ENCODE measurements around the gene OR4D5.

Gene OR4D5
- 0 reads per million in 3 experiments for total RNA-seq

- no peak for DNase-seq
These were observed at the start of gene OR4D5 for GRCh38 chr11:123939317-123939716. OR4D5 (plus strand) TSS chr11:123939617; CDS start chr11:123939617, 0 bp downstream.

- DNase-seq, result no peak
These were observed 47.4 kb upstream of the OR4D5 start for GRCh38 chr11:123892031-123892430.

- no peak for DNase-seq
These were observed 39.6 kb upstream of the OR4D5 start for GRCh38 chr11:123899792-123900191.

- DNase-seq, result no peak
These were observed 37.5 kb upstream of the OR4D5 start, which contains the start of gene OR8D4 for GRCh38 chr11:123901867-123902266. OR8D4 (plus strand) TSS chr11:123902167; CDS start chr11:123906432, 4,265 bp downstream.

DNA sequence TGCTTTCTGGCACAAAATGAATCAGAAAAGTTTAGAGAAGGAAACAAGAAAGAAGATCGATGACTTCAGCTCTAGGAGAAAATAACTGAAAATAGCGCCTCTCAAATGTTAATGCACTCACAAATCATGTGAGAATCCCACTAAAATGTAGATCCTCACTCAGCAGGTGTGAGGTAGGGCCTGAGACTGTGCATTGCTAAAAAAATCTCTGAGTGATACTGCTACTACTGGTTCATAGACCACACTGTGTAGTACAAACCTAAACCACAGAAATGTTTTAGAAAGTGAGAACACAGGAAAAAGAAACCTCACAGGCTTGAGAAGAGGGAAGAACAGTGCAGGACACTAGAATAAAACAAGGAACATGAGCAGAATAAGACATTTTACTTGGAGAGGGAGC, 35.5 kb upstream of the OR4D5 start:
- no peak for DNase-seq

- DNase-seq, result no peak
These were observed 34.5 kb upstream of the OR4D5 start for GRCh38 chr11:123904932-123905331.

DNA sequence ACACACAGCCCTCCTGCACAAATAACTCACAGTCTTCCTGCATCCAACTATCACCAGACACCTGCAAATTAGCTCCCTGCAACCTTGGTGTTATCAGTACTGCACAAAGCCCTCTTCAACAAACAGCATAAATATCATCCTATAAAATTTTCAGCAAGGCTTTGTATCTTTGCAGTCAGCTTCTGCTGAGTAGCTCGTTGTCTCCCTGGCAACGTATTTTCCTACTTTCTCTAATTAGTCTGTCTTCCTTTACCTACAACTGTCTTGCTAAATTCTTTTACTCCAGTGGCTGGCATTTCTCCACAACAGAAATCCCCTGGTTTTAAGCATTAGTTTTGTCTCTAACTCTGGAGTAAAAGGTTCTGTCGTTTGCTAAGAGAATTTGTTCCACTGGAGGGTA, 33.6 kb upstream of the OR4D5 start:
- no peak for DNase-seq

- no peak for DNase-seq
These were observed 18.5 kb upstream of the OR4D5 start for GRCh38 chr11:123920943-123921342.

- DNase-seq, result no peak
These were observed 15.4 kb upstream of the OR4D5 start for GRCh38 chr11:123924027-123924426.

DNA sequence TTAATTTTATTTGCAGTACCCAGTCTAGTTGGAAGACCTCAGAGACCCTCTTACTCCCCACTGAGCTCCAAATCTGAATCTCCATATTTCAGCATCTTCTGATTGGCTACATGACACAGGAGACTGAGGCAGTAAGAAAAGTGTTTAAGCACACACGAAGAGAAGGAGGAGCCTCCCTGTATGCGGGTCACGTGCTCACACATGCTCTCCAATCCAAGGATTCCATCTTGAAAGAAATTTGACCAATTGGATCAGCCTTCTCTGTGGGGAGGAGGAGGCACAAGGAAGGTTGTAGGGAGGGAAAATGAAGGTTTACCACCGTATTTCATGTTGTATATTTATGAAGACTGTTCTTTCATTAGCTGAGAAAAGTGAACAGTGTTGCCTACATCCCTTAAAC, 3.0 kb downstream of the OR4D5 start:
- DNase-seq, result no peak

DNA sequence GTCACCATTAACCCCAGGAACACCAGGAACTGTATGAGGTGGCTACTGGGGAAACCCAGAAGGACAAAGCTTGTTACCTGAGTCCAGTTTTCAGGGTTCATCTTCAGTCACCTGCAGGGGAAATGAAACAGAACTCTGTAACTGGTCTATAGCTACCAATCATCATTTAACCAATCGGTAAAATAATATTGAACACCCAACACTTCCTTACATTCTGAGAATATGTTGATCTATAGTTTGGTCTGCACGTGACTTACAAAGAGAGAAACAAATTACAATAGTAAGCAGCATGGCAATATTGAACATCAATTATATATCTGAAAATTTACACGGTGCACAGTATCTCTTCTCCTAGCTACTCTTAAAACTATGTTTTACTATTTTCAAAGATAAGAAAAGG, 4.3 kb downstream of the OR4D5 start, which contains the start of gene OR6T1:
Gene OR6T1, minus strand, starts transcription at position 101 of the 400 bp plus-strand sequence. Its CDS starts 0 bp downstream, at position 101.
- no peak for DNase-seq

DNA sequence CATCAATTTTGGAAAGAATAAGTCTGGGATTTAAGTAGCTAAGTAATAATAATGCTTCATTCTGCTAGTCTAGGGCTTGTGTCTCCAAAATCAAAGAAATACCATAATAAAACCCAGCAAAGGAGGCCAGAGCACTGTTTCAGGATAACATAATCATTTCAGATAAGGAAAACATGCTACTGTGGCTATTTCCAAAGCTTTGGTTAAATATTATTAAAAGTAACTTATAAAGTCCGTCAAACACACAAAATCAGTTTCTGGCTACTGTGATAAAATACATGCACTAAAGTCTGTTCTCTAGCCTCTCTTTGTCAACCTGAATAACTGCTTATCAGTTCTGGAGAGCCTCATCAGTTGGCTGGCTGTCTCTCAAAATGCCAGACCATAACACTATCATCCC, 5.7 kb downstream of the OR4D5 start:
- no peak for DNase-seq

GRCh38 chr11:123956752-123957151, 17.3 kb downstream of the OR4D5 start:
- DNase-seq, result no peak

DNA sequence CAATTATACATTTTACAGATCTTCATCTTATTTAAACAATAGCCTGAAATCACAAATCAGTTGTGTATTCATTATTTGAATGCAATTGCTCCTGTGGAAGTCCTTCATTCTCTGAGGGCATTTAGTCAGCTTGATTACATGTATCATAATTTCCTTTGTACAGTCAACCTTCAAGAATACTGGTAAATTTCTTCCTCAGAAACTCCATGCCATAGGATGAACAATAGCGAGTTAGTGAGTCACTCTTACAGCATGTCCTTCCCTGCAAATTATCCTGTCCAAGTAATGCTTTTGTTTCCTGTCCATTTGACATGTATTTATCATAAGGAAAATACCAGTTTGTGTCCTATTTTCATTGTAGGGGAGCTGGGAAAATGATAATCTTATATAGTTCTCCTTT, 34.4 kb downstream of the OR4D5 start:
- DNase-seq, result no peak

DNA sequence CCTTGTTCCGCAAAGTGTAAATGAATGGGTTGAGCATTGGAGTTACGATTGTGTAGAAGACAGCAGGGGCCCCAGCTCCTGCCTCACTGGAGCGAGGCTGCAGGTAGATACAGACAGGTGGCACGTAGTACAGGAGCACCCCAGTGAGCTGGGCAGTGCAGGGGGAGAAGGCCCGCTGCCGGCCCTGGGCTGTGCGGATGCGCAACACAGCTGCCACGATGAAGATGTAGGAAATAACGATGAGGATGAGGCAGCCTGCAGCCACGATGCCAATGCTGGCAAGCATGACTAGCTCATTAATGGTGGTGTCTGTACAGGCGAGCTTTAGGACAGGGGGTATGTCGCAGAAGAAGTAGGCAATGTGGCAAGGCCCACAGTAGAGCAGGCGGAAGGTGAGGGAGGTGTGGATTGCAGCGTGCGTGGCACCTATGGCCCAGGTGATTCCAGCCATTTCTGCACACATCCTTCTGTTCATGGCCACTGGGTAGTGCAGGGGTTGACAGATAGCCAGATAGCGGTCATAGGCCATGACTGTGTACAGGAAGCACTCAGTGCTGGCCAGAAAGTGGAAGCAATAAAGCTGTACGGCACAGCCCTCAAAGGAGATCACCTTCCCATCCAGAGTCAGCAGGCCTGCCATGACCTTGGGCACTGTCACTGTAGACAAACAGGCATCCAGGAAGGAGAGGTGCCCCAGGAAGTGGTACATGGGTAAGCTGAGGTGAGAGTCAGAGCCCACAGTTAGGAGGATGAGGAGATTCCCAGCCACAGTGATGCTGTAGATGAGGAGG, 37.5 kb downstream of the OR4D5 start:
- no peak for DNase-seq

GRCh38 chr11:123977731-123978347, 38.4 kb downstream of the OR4D5 start, which contains the start of gene OR10S1:
OR10S1 (minus strand) TSS chr11:123977781; CDS start chr11:123977664, 117 bp downstream.
- DNase-seq, result no peak

- no peak for DNase-seq
These were observed 39.9 kb downstream of the OR4D5 start for GRCh38 chr11:123979311-123979710.
